Measurements from ENCODE around the gene TMPRSS4.

DNA sequence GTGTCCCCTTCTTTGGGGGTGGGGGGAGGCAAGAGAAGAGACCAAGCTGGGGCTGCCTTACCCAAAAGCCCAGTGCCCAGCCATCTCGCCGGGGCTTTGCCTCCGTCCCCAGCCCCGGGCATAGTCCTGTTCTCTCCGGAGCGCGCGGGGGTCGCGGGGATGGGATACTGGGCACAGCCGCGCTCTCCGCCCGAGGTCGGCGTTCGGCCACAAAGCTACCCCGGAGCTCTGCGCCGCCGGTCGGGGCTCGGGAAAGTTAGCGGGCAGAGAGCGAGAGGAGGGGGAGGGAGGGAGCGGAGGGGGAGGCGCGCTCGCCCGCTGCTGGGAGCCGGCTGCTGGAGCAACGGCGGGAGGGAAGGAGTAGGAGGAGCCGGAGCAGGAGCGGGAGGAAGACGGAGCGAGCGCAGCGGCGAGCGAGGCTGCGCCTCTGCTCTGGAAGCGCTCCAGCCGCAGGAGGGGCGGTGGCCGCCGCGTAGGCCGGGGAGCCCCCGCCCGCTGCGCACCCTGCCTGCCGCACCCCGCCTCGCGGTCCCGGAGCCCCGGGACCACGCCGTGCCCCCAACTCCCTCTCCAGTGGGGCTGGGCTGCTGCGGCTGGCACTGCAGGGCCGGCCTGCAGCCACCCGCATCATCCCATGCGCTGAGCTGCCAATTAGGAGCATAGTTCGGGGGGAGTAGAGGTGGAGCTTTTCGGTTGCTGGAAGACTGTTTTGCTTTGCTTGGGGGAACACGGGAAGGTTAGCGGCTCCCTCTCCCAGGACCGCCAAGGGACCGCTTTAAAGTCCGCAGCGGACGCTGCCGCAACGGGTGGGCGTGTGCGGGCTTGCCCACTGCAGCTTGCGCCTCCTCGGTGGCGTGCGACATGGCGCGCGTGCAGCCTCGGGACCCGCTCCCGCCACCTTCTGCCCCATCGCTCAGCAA is 75.9 kb downstream of the TMPRSS4 start, which contains the start of gene SCN4B:
- TF ChIP-seq, protein P1, sequence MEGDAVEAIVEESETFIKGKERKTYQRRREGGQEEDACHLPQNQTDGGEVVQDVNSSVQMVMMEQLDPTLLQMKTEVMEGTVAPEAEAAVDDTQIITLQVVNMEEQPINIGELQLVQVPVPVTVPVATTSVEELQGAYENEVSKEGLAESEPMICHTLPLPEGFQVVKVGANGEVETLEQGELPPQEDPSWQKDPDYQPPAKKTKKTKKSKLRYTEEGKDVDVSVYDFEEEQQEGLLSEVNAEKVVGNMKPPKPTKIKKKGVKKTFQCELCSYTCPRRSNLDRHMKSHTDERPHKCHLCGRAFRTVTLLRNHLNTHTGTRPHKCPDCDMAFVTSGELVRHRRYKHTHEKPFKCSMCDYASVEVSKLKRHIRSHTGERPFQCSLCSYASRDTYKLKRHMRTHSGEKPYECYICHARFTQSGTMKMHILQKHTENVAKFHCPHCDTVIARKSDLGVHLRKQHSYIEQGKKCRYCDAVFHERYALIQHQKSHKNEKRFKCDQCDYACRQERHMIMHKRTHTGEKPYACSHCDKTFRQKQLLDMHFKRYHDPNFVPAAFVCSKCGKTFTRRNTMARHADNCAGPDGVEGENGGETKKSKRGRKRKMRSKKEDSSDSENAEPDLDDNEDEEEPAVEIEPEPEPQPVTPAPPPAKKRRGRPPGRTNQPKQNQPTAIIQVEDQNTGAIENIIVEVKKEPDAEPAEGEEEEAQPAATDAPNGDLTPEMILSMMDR (IDR thresholded peaks at IDR 0.05), result no peak
- TF ChIP-seq RFX5 (IDR thresholded peaks at IDR 0.05; ENCODE audit: low read length) (no peak), YY1 (IDR thresholded peaks at IDR 0.05; ENCODE audit: low read depth) (no peak), USF2 (IDR thresholded peaks at IDR 0.05; ENCODE audit: borderline replicate concordance, low read depth, low read length) (no peak), GATA2 (CRISPR knock-in tag; IDR thresholded peaks at IDR 0.05) (no peak), NRF1 (IDR thresholded peaks at IDR 0.05; ENCODE audit: low read depth, low read length) (no peak), JUND (IDR thresholded peaks at IDR 0.05) (no peak), TCF12 (IDR thresholded peaks at IDR 0.05) (no peak), ZBTB33 (IDR thresholded peaks at IDR 0.05; ENCODE audit: borderline replicate concordance, low read depth) (no peak), TAF1 (IDR thresholded peaks at IDR 0.05; ENCODE audit: borderline replicate concordance, low read depth, low read length) (no peak), EZH2phosphoT487 (IDR thresholded peaks at IDR 0.05; ENCODE audit: borderline replicate concordance, low read depth) (no peak), EP300 (IDR thresholded peaks at IDR 0.05; ENCODE audit: borderline replicate concordance in 1 of 2, low read depth in 1 of 2, low read length in 1 of 2) (no peak)

Data from SK-N-SH (cell line).